Stimulated activated CD8-positive, alpha-beta memory T cell treated with anti-CD3 and anti-CD28 coated beads, Interleukin-7, amount 100 ng/mL, for 24 hours (primary cell): ENCODE results near the gene SLC25A23.
"Not testable (repeated sequence)": the region's sequence is repeated elsewhere in the genome, so short reads cannot be mapped to it uniquely, and the experiment has no call there.

Experiments
- DNase-seq: peaks from one replicate; pipeline ENCODE4 v3.0.0-alpha.2; 2020; ENCODE audit warnings: low read depth

SLC25A23 gene

DNA sequence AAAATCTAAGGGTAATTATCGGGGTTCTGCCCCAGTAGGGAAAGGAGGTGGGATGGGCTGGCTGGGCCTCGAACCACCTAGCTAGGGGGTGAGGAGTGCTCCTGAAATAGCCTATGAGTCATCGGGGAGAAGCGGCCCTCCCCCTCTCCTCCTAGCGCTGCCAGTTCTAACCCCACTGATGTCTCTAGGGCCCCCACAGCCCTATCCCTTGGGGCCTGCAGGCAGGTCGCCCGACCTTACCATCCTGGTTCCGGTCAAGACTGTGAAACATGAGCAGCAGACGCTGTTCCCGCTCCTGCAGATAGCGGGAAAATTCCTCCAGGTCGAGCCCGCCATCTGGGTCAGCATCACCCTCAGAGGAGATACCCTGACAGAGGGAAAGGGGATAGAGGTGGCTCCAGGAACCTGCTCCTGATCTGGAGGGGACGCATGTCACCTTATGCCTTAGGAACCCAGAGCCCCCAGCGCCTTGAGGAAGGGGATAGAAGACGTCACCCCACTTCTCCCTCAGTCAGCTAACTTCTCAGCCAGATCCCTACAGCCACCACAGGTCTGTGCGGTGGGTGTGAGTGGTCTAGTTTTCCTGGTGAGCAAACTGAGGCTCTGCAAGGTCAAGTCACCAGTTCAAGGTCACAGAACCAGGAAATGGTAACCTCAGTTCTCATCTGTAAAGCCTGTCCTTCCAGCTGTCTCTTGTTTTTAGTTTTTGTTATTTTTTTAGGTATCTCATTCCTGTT lies 1.5 kb downstream of the SLC25A23 start:
- DNase-seq = no peak

- DNase-seq = no peak
Observed at GRCh38 chr19:6455924-6456323, 3.7 kb downstream of the SLC25A23 start.

DNA sequence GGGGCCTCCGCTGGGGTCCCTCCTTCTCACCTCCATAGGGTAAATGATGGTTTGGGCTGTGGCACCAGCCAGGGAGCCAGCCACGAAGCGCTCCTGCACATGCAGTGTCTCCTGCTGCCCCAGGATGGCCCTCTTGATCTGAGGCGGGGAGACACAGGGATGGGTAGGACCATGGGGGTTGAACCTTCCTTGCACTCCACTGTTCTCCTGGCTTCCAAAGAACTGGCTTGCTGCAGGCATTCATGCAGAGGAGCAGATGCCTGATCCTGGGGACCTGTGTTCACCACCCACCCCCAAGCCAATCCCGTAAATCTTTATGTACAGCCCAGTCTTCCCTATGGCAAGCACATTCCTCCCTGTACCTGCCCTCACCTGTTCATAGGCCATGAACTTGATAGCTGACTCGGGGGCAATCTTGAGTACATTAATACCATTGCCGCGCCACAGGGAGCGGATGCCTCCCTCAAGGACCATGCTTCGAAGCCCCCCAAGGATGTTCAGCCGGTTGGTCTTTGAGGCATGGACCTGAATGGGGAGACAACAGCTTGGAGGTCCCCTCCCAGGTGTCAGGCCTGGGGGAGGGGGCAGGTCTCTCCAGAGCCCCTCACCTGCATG lies 5.5 kb downstream of the SLC25A23 start:
- no peak for DNase-seq

GRCh38 chr19:6452899-6453298 lies 6.7 kb downstream of the SLC25A23 start:
- no peak for DNase-seq

DNA sequence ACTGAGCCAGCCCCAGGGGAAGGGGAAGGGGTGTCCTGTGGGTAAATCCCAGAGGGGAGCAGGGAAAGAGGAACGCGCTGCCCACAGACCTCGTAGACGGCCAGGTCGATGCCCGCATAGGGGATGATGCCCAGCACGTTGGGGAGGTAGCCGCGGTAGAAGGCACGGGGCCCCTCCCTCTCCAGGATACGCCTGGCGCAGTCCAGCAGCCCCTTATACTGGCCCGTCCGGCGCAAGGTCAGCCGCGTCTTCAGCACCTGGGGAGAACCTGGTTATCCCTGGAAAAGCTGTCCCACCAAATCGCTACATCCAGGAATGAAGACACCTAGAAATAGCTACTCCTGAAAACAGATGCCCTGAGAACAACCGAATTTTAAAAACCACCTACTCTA lies 7.4 kb downstream of the SLC25A23 start:
- no peak for DNase-seq

GRCh38 chr19:6451583-6452222 lies 7.9 kb downstream of the SLC25A23 start:
- DNase-seq = no peak

DNA sequence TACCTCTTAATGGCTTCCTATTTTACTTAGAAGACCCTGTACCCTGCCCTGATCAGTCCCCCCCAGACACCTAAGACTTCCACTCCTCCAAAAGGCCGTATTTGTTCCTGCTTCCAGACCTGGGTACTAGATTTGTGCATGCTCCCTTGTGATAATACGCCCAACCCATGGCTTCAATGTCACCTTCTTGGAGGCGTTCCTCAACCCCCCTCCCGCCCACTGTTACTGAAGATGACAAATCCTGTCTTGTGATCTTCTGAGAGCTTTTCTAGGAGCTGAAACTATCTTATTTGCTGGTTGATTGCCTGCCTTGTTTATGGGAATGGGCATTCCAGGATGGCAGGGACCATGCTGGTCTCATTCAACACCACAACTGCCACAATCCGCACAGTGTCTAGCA lies 9.4 kb downstream of the SLC25A23 start:
- no peak for DNase-seq

DNA sequence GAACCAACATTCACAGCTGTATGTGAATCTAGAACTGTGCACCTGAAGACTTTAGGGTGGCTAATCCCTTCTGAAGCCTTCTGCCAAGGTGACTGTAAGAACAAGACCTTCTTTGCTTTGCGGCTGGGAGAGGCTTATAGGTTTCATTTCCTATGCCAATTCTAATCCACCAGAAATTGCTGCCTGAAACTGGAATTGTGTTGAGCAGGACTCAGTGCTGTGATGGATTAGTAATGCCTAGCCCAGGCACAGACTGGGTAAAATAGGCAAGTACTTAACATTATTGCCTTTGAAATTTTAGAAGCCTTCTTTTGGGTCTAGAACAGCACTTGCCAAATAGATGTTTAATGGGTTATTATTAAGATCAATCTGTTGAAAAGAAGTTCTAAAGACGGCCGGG lies 11.5 kb downstream of the SLC25A23 start:
- DNase-seq = no peak

DNA sequence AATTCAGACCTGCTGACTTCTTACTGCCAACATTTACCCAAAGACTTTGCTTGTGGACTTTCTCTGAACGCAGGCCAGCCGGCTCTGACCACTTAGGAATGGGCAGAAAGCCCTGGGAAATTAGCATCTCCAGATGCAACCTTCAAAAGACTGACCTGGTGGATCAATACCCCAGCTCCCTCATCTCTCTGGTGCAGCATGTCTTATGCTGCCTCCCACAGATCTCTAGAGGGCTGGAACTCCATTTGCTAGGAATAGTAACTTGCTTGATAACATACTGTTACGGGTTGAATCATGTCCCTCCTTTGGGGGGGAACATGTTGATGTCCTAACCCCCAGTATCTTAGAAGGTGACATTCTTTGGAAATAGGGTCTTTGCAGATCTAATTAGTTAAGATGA lies 13.1 kb downstream of the SLC25A23 start:
- DNase-seq = no peak

DNA sequence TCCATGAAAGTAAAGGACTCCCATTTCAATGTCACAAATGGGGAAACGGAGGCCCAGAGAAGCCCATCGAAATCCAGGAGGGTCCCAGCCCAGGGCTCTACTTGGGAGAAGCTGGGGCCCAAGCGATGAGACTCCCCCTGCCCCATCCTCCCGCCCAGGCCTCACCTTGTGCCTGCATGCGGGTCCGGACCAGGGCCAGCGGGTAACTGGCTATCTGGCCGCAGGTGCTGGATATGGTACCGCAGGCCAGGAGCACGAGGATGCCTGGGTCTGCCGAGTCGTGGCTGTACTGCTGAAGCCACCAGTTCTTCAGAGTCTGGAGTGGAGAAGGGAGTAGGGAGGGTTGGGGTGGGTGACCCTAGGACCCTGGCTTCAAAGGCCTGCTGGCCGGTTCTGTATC lies 15.6 kb downstream of the SLC25A23 start:
- DNase-seq = no peak

DNA sequence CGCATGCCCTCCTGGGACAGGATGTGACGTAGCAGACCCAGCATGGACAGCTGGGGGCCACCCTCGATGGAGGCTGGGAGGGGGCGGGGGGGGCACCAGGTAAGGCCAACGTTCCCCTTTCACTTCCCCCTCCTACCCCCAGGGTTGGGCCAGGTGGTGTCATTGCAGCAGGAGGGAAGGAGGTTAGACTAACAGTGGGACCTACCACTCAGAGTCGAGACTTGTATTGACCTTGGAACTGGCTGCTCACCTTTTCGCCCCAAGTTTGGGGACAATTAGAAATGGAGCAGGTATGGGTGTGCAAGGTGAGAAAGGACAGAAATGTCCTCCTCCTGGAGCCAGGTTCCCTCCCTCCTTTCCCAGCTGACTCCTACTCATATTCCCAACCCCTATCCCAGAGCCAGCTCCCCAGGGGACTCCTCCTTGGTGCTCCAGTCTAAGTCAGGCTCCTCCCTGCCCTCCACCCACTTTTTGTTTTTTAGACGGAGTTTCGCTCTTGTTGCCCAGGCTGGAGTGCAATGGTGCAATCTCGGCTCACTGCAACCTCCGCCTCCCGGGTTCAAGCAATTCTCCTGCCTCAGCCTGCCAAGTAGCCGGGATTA lies 17.4 kb downstream of the SLC25A23 start:
- no peak for DNase-seq

DNA sequence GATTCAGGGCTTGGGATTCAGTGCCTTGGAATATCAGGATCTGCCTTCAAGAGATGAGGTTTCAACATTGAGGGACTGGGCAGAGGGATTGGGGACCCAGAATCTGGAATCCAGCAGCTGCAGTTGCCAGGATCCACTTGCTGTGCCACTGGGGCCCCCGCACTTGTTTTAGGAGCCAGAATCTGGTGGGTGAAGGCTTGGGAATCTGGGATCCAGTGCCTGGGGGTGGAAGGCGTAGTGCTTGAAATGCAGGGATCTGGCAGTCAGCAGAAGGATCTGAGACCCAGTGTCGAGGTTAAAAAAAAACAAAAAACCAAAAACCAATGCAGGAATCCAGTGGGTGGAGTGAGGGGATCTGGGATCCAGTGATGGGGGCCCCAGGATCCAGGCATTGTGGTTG lies 18.7 kb downstream of the SLC25A23 start:
- no peak for DNase-seq

DNA sequence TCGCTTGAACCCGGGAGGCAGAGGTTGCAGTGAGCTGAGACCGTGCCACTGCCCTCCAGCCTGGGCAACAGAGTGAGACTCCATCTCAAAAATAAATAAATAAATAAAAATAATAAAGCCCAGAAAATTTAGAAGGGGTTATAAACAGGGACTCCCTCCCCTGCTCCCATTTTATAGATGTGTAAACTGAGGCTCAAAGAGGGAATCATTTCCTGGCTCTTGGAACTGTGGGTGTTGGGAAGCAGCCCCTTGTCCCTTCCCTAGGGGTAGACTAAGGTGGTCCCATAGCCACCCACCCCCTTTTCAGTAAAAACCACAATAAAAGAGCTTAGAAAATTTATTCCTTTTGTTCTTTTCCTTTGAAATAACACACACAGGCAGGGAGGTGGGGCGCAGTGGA lies 19.8 kb downstream of the SLC25A23 start:
- no peak for DNase-seq

DNA sequence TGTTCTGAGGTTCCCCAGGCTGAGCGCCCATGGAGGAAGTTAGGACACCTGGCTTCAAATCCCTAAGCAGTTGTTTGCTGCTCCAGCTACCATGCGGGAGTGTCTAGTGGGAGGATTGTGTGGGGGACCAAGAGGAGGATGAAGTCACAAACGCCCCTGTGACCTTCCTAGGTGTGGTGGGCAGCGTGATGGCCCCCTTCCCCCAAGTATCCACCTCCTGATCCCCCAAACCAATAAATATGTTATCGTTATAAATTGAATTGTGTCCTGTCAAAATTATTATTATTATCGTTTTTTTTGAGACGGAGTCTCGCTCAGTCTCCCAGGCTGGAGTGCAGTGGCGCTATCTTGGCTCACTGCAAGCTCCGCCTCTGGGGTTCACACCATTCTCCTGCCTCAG lies 25.9 kb downstream of the SLC25A23 start, which contains the start of gene SLC25A41:
TSS of gene SLC25A41 (minus strand) at position 101 of the 400 bp plus-strand sequence. CDS start at position 31, 70 bp downstream.
- no peak for DNase-seq

DNA sequence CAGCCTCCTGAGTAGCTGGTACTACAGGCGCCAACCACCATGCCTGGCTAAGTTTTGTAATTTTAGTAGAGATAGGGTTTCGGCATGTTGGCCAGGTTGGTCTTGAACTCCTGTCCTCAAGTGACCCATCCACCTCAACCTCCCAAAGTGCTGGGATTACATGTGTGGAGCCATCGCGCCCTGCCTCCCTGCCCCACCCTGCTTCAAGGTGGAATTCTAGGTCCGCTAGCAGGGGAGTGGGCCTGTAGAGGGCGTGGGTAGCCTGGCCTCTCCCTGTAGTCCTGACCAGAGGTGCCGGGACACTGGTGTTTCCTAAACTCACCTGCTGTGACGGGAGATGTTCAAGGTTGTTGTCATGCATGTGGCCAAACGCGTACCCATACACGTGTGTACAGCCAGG lies 26.4 kb downstream of the SLC25A23 start:
- DNase-seq = no peak

GRCh38 chr19:6431891-6432290 lies 27.7 kb downstream of the SLC25A23 start:
- no peak for DNase-seq

GRCh38 chr19:6429419-6430221 lies 30.0 kb downstream of the SLC25A23 start:
- no peak for DNase-seq

GRCh38 chr19:6428692-6429418 lies 30.7 kb downstream of the SLC25A23 start:
- DNase-seq = not testable (repeated sequence)

GRCh38 chr19:6427131-6427530 lies 32.5 kb downstream of the SLC25A23 start:
- no peak for DNase-seq

DNA sequence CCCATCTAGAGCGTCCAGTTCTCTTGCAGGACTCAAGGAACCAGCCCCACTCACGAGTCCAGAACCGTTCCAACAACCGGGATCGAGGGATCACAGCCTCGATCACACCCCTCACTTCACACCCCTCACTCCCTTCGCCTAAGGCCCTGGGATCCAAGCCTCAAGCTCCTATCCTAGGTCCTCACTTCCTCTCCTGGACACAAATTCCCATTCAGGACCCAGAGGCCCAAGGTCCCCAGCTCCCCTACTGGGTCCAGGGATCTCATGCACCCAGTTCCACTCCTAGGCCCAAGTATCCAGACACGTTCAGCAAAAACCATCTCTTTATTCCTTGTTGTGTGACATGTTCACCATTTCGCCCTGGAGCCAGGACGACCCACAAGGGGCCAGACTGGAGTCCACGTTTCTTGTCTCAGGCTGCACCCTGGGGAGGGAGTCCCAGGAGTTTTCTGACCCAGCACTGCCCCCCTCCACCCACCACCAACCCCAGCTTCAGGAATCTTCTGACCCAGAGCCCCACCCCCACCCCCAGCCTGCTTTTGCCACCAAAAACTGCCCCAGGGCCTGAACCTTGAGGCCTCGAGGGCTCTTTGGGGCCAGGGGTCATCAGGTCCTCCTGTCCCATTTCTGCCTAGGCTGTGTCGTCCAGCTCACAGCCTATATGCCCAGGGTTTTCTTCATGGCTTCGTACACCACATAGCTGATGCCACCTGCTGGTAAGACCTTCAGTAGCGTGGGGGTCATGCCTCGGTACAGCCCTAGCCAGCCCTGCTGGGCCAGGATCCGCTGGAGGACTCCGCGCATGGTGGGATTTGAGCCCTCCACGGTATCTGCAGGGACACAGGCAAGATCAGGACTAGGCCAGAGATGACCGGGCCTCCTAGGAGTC lies 33.6 kb downstream of the SLC25A23 start:
- no peak for DNase-seq
